HG03442 (cell line): ENCODE data around the gene ZNF362.

Experiments used
- ATAC-seq: cut with Tn5 transposase; IDR thresholded peaks from one replicate; pipeline ENCODE4 v1.9.1; 2021; ENCODE audit warnings: mild to moderate bottlenecking, moderate library complexity; ENCODE audit not compliant: unreplicated experiment

The ZNF362 gene

DNA sequence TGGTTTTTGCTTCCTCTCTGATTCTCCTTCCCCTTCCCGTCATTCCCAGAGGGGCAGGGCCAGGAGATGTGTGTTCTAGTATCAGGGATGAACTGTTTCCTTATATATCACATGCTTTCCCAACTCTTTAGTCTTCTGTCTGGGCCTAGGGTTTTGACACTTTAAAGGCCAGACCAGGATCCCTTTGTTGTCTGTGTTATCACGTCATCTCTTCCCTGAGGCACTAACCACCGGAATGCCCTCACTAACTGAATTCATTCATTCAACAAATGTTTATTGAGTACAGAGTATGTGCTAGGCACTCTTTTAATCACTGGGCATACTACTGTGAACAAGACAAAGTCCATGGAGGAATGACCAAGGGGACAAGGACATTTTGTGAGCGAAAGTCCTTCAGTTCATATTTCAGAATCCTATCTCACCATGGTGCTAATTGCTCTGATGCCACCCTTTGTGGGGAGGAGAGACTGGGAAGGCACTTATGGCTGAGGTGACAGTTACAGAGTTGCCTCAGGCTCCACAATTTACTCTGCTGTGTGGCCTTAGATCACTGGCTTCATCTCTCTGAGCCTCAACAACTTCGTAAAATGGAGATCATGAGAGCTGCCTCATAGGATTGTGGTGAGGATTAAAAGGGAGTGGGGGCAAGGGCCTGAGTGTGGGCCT lies 12.0 kb upstream of the ZNF362 start:
- ATAC-seq: no peak

DNA sequence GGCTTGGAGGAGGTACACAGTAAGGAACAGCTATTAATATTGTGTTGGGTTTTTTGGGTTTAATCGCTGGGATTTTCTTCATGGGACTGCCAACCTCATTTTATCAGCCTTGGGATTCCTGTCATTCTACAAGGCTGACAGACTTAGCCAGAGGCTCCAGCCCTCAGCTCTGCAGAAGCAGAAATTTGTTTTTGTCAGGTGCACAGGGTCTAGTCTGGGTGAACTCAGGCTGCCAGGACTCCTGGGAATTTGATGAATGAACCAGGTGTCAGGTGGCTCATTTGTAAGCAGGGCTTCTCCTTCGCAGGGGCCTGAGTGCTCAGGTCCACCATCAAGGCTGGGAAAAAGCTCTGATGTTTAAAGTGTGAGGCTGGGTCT lies 11.5 kb upstream of the ZNF362 start:
- no peak for ATAC-seq

DNA sequence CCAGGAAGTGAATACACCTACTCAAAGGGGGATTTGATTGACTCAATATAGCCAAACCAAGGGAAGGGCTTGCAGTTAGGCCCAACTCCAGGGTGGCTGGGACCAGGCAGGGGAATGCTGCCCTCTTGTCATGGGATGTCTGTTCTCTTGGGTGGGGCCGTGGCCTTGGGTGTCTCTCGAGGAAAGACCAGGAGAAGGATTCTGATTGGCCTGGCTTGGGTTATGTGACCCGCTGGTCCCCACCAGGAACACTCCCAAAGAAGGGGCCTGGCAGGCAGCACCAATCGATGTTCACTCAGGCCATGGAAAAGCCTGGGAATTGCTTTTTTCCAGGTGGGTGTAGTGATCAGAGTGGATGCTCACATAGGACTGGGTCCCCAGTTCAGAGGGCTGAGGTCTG lies 10.1 kb upstream of the ZNF362 start:
- no peak for ATAC-seq

DNA sequence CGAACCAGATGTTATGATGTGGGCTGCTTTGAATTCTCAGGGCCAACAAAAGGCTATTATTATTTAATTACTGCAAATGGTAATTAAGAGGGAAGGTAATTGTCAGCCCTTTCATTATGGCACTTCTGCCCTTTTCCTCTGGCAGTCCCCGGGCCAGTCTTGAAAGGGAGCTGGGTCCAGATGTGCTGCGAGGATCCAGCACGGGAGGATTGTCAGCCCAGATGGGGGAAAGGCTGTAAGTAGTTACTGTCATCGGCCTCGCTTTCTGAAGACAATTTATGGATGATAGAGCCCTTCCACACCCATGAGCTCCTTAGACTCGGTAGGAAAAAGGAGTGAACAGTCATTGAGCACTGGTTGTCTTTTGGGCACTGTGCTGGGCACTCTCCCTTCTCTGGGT lies 8.7 kb upstream of the ZNF362 start:
- ATAC-seq: no peak

DNA sequence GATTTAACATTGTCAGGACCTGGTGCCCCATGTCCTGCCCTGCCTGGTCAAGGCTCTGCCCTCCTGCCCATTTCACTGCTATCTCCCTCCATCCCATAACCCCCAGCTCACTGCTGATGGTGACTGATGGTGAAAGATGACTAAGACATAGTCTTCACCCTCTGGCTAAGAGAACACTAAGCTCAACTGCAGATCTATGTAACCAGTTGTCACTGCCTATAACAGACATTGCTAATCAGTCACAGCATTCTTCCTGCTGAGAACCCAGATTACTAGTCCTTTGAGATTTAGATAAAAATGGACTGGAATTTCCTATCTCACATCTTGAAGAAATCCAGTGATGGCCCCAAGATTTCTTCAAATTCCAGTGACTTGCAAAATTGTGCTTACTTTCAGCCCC lies 8.0 kb upstream of the ZNF362 start:
- no peak for ATAC-seq

DNA sequence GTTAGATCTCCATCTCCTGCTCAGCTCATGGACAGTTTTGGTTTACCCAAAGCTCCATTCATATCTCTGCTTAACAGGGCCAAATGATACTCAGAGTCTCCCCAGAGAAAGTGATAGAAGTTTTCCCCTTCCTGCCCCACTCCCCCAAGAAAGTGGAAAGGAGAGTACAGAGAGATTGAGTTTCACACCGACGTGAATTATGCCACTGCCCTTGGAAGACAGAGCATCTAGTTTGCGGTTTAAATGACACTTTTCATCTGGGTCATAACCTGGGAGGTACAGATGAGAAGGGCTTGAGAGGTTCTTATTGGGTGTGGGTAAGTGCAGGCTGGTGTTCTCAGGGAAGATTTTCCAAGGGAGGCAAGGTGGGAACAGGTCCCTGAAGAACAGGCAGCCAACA lies 6.9 kb upstream of the ZNF362 start:
- no peak for ATAC-seq

DNA sequence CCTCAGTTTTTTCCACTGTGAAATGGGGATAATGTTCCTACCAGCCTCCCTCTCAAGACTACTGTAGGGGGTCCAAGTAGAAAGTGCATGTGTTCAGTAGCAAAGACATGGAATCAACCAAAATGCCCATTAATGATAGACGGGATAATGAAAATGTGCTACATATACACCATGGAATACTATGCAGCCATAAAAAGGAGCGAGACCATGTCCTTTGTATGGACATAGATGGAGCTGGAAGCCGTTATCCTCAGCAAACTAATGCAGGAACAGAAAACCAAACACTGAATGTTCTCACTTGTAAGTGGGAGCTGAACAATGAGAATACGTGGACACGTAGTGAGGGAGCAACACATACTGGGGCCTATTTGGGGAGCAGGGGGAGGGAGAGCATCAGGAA lies 6.1 kb upstream of the ZNF362 start:
- ATAC-seq: no peak

DNA sequence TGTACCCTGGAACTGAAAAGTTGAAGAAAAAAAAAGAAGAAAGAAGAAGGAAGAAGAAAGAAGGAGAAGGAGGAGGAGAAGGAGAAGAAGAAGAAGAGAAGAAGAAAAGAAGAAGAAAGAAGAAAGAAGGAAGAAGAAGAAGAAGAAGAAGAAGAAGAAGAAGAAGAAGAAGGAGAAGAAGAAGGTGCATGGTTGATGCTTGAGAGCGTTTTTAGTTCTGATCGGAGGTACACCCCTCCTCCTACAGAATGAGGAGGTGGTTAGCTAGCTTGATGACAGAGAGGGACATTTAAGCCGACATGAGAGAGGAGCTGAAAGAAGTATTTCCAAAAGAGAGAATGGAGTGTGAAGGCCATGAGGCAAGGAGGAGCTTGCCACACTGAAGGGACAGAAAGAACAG lies 5.6 kb upstream of the ZNF362 start:
- no peak for ATAC-seq

DNA sequence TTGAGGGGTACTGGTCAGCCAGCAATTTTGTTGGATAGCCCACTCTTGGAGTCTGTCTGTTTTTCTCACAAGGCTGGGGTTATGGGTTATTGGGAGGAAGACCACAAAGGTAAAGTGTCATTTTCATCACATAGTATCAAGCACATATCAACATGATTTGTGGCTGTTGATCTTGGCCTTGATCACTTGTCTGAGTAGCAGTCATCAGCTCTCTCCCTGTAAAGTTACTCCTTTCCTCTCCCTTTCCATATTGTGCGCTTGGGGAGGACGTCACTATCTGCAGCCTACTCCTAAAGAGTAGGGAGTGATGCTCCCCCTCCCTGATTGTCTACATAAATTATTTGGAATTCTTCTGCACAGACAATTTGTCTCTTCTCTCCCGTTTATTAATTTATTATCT lies 1.8 kb upstream of the ZNF362 start:
- ATAC-seq: no peak

DNA sequence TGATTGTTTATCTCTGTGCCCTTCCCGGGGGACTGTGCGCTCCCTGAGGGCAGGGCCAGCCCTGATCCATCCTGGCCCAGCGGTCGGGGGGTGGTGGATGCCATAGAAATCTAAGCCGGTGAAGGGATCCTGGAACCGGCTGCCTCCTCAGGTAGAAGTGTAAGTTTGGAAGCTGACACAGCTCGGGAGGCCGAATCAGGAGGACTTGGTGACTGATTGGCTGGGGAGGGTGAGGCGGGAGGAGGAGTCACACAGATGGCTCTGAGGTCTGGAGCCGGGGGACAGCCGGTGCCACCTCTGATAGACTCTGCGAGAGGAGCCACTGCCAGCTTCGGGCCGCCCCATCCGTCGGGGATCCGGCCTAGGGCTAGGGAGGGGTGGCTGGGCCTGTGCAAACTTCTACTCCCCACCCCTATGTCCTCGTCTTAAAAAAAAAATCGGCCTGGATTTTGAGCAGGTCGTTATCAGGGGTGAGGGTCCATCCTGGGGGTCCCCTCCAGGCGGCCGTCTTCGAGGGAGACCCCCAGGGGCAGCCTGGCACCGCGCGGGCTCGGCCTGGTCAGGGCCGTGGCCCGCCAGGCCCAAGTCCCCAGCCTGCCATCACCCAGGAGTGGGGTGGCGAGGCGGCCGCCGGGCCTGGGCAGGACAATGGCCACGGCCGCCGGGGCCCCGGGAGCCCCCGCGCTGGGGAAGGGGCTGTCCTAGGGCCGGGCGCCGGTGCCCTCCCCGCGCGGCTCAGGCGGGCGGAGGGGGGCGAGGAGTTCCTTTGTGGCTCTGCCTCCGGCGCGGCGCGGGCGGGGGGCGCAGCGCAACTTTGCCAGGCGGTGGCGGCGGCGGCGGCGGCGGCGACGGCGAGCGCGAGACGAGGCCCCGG lies 708 bp upstream of the ZNF362 start:
- peak; percentile 31 for ATAC-seq

DNA sequence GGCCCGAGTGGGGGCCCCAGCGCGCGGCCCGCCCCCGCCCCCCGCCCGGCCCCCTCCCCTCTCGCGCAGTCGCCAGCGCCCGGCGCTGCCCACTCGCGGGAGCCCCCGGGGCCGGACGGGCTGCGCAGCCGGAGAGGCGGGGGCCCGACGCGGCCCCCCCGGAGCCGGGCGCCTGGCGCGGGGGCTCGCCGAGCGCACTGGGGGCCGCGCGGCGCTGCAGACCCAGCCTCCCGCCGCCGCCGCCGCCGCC lies 146 bp upstream of the ZNF362 start:
- no peak for ATAC-seq

DNA sequence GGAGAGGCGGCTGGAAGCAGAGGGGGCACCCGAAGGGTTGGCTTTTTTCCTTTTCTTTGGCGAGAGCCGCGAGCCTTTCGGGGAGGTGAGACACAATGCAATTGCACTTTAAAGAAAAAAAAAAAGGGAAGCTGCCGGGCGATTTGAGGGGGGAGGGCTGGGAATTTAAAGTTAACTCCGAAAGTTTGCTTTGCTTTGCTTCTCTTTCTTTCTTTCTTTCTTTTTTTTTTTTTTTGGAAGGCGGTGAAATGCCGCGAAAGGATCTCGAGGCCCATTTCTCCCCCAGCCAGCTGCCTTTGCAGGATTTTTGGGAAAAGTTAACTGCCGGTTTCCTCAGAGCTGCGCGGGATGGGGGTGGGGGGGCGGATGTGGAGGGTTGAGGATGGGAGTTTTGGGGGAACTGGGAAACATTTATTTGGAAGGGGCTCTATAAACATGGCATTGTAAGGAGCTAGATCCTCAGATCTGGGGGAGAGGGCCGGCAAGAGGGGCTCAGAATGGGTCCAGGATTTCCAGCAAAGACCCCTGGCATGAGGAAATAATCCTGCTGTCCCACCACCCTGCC lies 997 bp downstream of the ZNF362 start:
- no peak for ATAC-seq

DNA sequence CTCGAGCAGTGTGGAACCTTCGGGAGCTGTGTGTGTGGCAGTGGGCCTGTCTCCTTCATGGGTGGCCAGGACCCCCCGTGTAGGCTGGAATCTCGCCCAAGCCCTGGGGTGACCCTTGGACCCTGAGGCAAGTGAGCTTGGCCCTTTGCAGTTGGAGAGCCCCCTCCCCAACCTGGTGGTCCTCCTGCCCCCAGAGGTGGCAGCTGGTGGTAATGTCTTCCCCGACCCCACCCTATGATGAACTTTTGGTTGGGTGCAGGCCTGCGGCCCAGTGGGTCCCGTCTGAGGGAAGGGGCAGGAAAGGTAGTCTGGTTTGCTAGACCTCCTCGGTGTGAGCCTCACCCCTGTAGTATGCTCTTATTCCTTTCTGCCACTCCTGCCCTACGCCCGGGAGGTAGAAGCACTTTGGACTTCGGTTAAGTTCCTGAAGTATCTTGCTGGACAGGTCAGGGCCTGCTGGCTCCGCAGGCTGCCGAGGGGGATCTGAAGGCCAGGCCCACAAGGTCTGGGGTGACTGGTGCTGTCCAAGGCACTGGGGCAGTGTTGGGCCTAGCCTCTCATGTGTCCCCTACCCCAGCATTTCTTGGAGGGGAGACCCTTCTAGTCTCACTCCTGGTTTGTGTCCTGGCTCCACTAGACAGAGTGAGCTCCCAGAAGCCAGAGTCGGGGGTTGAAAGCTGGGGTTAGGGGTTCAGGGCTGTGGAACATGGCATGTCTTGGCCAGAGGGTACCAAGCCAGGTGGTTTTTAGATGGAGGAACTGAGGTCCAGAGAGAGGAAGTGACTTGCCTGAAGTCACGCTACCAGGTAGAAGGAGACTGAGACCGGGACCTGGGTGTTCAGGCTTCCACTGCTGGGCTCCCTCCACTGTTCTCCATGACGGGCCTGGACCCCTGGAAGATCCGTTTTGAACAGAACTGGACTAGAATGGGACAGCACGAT lies 1.8 kb downstream of the ZNF362 start:
- no peak for ATAC-seq

DNA sequence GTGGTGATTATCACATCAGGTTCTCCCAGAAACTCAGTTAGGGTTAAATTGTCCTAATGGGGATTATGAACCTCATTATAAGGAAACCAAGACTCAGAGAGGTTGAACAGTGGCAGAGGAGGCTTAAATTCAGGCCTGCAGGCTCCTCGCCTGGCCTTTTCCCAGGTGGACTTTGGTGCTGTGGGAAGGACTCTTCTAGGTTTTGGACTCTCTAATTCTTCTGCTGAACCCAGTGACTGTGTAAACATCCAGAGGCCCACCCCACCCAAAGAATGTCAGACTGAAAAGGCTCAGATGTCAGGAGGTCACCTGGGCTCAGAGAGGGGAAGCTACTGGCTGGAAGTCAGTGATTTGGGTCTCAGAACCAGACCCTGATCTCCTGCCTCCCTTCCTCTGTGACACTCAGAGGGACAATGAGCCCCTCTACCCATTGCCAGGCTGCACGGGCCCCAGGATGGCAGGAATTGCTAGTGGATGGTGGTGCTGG lies 2.5 kb downstream of the ZNF362 start:
- ATAC-seq: no peak

DNA sequence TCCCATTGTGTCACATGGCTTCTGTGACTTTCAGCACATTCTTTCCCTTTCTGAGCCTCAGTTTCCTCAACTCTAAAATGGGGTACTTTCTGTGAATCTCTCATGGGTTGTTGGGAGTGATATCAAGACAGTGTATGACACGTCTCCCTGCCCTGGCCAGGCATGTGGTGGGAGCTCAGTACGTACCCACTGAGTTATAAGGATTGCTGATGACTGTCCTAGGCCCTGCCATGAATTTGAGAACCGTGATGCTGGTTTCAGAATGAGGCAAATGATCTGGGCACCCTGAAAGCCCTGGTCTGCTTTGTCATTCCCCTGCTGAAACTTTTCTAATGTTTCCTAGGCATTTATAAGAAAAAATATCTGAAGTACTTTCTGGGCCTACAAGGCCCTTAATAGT lies 3.6 kb downstream of the ZNF362 start:
- ATAC-seq: no peak

DNA sequence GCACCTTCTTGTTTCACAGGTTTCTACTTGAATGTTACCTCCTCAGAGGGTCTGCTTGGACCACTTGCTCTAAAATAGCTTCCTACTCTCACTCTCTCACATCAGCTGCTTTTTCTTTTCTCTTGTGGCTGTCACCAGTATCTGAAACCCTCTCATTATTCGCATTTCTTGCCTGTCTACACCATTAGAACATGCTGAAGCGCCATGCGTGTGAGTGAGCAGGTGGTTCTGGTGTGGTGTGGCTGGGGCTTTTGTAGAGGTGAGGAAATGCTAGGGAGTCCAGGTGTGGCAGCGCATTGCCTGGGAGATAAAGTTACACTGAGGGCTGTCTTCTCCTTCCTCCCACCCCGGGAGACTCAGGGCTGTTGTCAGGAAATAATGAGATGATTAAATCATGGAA lies 4.1 kb downstream of the ZNF362 start:
- no peak for ATAC-seq

DNA sequence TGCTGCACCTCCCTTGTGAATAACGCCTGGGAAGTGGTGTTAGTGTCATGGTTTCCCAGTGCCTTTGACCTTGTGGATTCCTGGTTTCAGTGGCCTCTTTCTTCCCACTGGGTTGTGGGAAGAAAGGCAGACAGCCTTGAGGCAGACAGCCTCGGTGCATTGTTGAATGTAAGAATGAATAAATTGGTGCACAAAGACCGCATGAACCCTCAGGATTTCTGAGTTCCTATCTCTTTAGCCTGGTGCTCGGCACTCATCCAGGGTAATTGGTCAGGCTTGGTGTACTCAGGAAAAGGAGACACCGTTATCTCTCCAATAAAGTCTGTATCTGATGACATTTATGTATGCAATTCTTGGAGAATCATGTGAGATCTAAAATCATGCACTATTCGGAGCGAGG lies 5.1 kb downstream of the ZNF362 start:
- ATAC-seq: no peak

DNA sequence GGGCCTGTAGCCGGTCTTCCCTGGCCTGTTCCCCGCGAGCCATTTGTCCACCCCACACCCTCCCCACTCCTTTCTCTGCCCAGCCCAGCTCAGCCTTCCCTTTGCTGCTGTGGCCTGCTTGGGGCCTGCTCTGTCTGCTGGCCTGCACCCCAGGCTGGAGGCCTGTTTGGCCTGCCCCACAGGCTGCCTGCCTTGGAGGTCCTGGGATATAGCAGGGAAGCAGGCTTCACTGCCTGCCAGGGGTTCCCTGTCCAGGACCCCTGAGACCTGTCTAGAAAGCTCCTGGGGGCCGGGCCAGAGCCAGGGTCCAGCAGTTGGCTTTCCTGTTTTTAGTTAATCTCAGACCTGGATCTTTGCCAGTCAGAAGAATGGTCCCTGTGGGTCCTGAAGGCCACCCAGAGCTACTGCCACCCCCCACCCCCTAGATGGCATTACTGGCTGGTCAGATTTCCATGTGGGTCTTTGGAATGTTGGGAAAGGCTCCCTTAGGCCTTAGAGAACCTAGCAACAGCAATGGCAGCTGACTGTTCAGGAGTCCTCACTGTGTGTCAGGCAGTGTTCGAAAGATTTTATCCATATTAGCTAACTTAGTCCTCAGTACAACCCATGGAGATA lies 7.7 kb downstream of the ZNF362 start:
- no peak for ATAC-seq

DNA sequence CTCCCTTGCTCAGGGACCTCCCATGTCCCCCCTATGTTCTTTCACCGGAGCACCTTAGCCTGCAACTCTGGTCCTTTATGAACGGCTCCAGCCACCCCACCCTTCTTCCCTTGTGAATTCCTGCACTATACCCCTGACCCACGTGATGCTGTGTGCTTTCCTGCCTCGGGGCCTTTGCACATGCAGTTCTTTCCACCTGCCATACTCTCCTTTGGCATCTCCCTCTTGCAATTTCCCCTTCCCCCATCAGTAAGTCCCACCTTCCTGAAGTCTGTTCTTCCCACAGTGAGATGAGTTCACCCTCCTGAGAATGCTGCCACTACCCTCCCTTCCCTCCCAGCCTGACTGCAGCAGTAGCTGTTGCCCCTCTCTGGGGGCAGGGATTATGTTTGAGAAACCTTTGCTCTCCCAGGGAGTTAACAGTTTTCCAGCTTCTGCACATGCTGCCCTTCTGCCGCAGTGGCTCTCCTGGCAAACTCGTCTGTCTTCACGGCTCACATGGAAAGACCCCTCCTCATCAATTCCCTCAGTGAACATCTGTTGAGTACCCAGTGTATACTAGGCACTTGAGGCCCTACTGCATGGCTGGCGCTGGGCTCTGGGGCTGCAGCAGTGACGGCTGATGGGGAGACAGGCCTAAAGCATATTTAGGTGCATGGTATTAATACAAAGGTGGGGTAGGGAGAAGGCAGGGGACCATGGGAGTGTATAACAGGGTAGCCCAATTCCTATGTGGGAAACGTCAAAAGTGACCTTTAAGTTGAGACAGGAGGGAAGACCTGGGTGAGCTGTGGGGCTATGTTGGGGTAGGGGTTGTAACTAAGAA lies 9.7 kb downstream of the ZNF362 start:
- ATAC-seq: no peak

DNA sequence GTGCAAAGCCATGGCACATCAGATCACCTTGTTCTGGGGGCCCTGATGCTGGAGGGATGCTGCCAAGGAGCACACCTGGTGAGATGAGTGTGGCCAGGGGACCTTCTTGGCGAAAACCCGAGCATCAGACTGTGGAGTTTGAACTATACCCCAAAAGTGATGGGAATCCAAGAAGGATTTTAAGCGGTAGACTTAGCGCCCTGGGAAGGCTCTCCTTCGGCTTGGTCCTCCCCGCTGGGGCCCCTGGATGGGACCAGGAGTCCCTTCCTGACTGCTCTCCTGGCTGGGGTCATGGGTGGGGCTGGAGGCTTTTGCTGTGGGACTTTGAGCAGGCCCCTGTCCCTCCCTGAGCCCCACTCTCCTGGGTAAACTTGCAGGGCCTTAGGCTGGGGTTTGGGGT lies 10.5 kb downstream of the ZNF362 start:
- no peak for ATAC-seq
